ENCODE results near the gene CUX1. TPM values are rescaled to one million over a fixed set of nuclear protein-coding genes. Genes with fewer than 3 reads are reported as not detected.

CUX1 gene
- total and polyA plus RNA-seq, 10 of the 15 experiments (the other 5 are each of a cell fraction or from before 2014, with no cell fraction given): 6.1 to 48.6 (median 25.9) TPM

DNA sequence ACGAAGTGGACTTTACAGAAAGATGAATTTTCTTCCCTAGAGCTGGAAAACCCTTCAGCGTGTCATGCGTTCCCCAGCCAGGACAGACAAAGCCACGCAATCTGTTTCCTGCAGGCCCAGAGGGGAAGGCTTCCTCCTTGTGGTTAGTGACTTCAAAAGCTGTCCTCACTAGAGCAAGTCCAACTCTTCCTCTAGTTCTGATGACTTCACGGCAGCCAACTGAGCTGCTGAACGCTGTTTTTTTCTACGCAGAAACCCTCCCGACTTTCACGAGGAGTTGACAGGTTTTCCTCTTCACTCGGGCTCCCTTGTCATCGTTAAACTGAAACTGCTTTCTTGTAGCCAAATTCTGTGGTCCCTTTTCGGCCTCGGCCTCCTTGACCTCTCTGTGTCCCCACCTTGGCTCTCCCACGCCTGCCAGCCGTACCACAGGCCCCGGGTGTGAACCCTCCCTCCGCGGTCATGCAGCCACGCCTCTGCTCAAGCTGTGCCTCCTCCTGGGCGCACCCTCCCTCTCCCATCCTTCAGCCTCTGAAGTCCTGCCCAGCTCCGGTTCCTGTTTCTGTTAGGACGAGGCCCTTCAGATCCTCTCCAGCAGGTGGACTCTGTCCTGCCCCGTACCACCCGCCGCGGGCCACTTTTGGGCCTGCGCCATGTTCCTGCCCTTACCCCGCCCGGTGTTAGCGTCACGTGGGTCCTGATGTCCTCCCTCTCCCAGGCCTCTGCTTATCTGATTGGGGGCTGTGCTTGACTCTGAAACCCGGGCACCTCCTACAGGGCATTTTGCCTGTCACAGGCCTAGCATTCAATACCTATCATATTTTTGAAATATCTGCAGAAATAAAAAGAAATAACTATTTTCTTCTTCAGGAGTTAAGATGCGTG is 39.3 kb downstream of the CUX1 start (continued):
- TF ChIP-seq, protein P1, sequence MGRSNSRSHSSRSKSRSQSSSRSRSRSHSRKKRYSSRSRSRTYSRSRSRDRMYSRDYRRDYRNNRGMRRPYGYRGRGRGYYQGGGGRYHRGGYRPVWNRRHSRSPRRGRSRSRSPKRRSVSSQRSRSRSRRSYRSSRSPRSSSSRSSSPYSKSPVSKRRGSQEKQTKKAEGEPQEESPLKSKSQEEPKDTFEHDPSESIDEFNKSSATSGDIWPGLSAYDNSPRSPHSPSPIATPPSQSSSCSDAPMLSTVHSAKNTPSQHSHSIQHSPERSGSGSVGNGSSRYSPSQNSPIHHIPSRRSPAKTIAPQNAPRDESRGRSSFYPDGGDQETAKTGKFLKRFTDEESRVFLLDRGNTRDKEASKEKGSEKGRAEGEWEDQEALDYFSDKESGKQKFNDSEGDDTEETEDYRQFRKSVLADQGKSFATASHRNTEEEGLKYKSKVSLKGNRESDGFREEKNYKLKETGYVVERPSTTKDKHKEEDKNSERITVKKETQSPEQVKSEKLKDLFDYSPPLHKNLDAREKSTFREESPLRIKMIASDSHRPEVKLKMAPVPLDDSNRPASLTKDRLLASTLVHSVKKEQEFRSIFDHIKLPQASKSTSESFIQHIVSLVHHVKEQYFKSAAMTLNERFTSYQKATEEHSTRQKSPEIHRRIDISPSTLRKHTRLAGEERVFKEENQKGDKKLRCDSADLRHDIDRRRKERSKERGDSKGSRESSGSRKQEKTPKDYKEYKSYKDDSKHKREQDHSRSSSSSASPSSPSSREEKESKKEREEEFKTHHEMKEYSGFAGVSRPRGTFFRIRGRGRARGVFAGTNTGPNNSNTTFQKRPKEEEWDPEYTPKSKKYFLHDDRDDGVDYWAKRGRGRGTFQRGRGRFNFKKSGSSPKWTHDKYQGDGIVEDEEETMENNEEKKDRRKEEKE (IDR thresholded peaks at IDR 0.05): no peak
- TF ChIP-seq, protein P2, sequence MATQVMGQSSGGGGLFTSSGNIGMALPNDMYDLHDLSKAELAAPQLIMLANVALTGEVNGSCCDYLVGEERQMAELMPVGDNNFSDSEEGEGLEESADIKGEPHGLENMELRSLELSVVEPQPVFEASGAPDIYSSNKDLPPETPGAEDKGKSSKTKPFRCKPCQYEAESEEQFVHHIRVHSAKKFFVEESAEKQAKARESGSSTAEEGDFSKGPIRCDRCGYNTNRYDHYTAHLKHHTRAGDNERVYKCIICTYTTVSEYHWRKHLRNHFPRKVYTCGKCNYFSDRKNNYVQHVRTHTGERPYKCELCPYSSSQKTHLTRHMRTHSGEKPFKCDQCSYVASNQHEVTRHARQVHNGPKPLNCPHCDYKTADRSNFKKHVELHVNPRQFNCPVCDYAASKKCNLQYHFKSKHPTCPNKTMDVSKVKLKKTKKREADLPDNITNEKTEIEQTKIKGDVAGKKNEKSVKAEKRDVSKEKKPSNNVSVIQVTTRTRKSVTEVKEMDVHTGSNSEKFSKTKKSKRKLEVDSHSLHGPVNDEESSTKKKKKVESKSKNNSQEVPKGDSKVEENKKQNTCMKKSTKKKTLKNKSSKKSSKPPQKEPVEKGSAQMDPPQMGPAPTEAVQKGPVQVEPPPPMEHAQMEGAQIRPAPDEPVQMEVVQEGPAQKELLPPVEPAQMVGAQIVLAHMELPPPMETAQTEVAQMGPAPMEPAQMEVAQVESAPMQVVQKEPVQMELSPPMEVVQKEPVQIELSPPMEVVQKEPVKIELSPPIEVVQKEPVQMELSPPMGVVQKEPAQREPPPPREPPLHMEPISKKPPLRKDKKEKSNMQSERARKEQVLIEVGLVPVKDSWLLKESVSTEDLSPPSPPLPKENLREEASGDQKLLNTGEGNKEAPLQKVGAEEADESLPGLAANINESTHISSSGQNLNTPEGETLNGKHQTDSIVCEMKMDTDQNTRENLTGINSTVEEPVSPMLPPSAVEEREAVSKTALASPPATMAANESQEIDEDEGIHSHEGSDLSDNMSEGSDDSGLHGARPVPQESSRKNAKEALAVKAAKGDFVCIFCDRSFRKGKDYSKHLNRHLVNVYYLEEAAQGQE (IDR thresholded peaks at IDR 0.05; ENCODE audit: low read depth, low read length): 0 out of 2 replicates have a peak, but pooled peaks have one; percentile 18
- TF ChIP-seq SMAD5 (IDR thresholded peaks at IDR 0.05; ENCODE audit: low read depth): no peak
- TF ChIP-seq LARP7 (IDR thresholded peaks at IDR 0.05): peak; percentile 36; the same call in 1 of the 2 replicates
